GM23338 (cell line): Measurements from ENCODE around the gene RBPJL.
A peak's percentile ranks its signal among the peaks of the same experiment; 100 is the strongest.

Experiments used
- CREB1 ChIP-seq: fragments of 250-450 bp; sonication (Bioruptor Pico); IDR thresholded peaks from 2 replicates; pipeline ENCODE4 v1.5.0; 2020; ENCODE audit warnings: low read depth, mild to moderate bottlenecking, moderate library complexity
- CTCF ChIP-seq, 2 experiments: fragments of 200-600 bp in 1 of 2; sonication (generic) in 1 of 2; conservative IDR thresholded peaks; 2 replicates each; pipeline versions ENCODE4 v1.5.1 to v1.6.1; 2016 to 2017; ENCODE audit warnings: antibody characterized with exemption in 2 of 2, low read depth in 2 of 2, mild to moderate bottlenecking in 2 of 2, moderate library complexity in 1 of 2
- EZH2 ChIP-seq: fragments of 200-600 bp; sonication (generic); IDR thresholded peaks from one replicate; pipeline ENCODE4 v1.8.0; 2017; ENCODE audit warnings: antibody characterized with exemption, mild to moderate bottlenecking, low read depth; ENCODE audit not compliant: unreplicated experiment
- POLR2AphosphoS5 ChIP-seq: IDR thresholded peaks from 2 replicates; pipeline ENCODE4 v1.6.1; 2016; ENCODE audit warnings: antibody characterized with exemption, low read depth
- ZNF331 ChIP-seq: fragments of 250-450 bp; sonication (Bioruptor Pico); IDR thresholded peaks from 2 replicates; pipeline ENCODE4 v1.5.0; 2020; ENCODE audit warnings: low read depth, mild to moderate bottlenecking, moderate library complexity

GRCh38 chr20:45311589-45312211, 5.1 kb downstream of the RBPJL start:
- TF ChIP-seq CTCF (conservative IDR thresholded peaks at IDR 0.05; ENCODE audit: low read depth in 2 of 2) (peak; percentile 77 to 94), POLR2AphosphoS5 (no peak), ZNF331 (CRISPR knock-in tag) (no peak), CREB1 (CRISPR knock-in tag) (no peak; the same call in 1 of the 2 replicates), EZH2 (no peak)
